ENCODE data around the gene PFN3. TPM values are rescaled to one million over a fixed set of nuclear protein-coding genes. Genes with fewer than 3 reads are reported as not detected.

Gene PFN3
- total and polyA plus RNA-seq, 9 donors: not detected

DNA sequence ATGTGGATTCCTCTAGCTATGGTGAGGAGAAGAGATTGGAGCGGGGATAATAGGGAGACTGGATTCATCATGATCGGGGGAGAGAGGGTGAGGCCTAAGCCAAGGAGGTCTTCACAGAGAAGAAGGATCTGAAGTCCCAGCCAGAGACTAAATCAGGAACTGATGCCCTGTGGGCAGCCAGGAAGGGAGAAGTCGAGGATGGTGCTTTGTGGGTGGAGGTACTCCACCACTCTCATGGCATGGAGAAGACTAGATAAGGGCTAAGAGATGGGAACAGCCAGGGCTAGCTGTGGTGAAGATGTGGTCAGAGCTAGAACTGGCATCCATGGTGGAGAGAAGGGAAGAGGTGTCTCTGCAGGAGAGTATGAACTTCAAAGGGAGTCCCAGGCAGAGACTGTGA, 45.8 kb downstream of the PFN3 start:
- WGBS, 3 donors: 70 to 78% (median 73%) methylated on average over 3 of the region's 3 CpGs
- TF ChIP-seq, protein P1, sequence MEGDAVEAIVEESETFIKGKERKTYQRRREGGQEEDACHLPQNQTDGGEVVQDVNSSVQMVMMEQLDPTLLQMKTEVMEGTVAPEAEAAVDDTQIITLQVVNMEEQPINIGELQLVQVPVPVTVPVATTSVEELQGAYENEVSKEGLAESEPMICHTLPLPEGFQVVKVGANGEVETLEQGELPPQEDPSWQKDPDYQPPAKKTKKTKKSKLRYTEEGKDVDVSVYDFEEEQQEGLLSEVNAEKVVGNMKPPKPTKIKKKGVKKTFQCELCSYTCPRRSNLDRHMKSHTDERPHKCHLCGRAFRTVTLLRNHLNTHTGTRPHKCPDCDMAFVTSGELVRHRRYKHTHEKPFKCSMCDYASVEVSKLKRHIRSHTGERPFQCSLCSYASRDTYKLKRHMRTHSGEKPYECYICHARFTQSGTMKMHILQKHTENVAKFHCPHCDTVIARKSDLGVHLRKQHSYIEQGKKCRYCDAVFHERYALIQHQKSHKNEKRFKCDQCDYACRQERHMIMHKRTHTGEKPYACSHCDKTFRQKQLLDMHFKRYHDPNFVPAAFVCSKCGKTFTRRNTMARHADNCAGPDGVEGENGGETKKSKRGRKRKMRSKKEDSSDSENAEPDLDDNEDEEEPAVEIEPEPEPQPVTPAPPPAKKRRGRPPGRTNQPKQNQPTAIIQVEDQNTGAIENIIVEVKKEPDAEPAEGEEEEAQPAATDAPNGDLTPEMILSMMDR (IDR thresholded peaks at IDR 0.05): no peak
- no peak for TF ChIP-seq POLR2A (IDR thresholded peaks at IDR 0.05)
- no peak for TF ChIP-seq EP300 (IDR thresholded peaks at IDR 0.05)
- H3K4me1 ChIP-seq (ENCODE audit: insufficient read depth): peaks cover 12% of the 10 kb centered on the region
- no peaks in the 10 kb centered on the region for H3K36me3 ChIP-seq
- H3K27ac ChIP-seq: no peak overlapping the region
- no peak overlapping the region for H3K4me3 ChIP-seq
- intact Hi-C loops (cut with DNase I): no loop called here
- H3K9me3 ChIP-seq: no peaks in the 10 kb centered on the region
- DNase-seq: no peak
- no peaks in the 10 kb centered on the region for H3K27me3 ChIP-seq

DNA sequence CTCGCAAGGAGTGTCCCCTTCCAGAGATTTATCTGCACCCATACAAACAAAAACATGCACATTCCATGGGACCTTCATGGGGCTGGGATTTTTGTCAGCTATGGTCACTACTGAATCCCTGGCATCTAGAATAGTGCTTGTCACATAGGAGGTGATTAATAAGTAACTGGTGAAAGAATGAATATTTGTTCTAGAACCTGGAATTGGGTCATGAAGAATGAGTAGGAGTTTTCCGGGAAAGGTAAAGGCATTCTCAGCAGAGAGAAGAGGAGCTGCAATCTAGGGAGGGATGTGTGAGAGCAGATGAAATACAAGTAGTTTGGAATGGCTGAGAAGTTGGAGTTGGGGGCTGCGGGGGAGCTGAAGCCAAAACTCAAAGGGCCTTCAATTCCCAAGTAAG, 46.2 kb downstream of the PFN3 start:
- no peak overlapping the region for H3K27ac ChIP-seq
- TF ChIP-seq EP300 (IDR thresholded peaks at IDR 0.05) (no peak), POLR2A (IDR thresholded peaks at IDR 0.05) (no peak)
- TF ChIP-seq, protein P1 (IDR thresholded peaks at IDR 0.05): no peak
- no peak for DNase-seq
- no peaks in the 10 kb centered on the region for H3K27me3 ChIP-seq
- no peaks in the 10 kb centered on the region for H3K9me3 ChIP-seq
- intact Hi-C loops (cut with DNase I): no loop called here
- H3K36me3 ChIP-seq: no peaks in the 10 kb centered on the region
- peaks cover 12% of the 10 kb centered on the region for H3K4me1 ChIP-seq (ENCODE audit: insufficient read depth)
- WGBS, 3 donors: 80 to 87% (median 83%) methylated on average over 3 of the region's 3 CpGs
- no peak overlapping the region for H3K4me3 ChIP-seq

DNA sequence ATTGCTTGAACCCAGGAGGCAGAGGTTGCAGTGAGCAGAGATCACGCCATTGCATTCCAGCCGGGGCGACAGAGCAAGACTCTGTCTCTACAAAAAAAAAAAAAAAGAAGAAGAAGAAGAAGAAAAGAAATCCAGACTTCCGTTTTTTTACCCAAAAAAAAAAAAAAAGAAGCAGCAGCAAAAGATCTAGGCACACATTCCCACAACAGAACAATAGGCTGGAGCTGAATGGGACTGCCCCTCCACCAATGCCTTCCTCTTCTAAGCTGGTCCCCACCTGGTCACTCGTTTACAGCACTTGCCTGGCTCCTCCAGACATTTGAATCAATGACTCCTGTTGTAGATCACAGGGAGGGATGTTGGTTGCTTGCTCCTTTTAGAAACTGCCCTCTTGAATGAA, 47.4 kb downstream of the PFN3 start:
- Histone ChIP-seq H3K27me3 (no peaks in the 10 kb centered on the region), H3K9me3 (no peaks in the 10 kb centered on the region), H3K4me1 (ENCODE audit: insufficient read depth) (peaks cover 14% of the 10 kb centered on the region), H3K27ac (no peak overlapping the region), H3K36me3 (no peaks in the 10 kb centered on the region), H3K4me3 (no peak overlapping the region)
- WGBS, 3 donors: 75 to 79% (median 76%) methylated on average over 5 of the region's 5 CpGs
- no peak for DNase-seq
- intact Hi-C loops (cut with DNase I): no loop called here
- TF ChIP-seq EP300 (IDR thresholded peaks at IDR 0.05): no peak
- TF ChIP-seq POLR2A (IDR thresholded peaks at IDR 0.05): no peak
- TF ChIP-seq, protein P1 (IDR thresholded peaks at IDR 0.05): no peak

DNA sequence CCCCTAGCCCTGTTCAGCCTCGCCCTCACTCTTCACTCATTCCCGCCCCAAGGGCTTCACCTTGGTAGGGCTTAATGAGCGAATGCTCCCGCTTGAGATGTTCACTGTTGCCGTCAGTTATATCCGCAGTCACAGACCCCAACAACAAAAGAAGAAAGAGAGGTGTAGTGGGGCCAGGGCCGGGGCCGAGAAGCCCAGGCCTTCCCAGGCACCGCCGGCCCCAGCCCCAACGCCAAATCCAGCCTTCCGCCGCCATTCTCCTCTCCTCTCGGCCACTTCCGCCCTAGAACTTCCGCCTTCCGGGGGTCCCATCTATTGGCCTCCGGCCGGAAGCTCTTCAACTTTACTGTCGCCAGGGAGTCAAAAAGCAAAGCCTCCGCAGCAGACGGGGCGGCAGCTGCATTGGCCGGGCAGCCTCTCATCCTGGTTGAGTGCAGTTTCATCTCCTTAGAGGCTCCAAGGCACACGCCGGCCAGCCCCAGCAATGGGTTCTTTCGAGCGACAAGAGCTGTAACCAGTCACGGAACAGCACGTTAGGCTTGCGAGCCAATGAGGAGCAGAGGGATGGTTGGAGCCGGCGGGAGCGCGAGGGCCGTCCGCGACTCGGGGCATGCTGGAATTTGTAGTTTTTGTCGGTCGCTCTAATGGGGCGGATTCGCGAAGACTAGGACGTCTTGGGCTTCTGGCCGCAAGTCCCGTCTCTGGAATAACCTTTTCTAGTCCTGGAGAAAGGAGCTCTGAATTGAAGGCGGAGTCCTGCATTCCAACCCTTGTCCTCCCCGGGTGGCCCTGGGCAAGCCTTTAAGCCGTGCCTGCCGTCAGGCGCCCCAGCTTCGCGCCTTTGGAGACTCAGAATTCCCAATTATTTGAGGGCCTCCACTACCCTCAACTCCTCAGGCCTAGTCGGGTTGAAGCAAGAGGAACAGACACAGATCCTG, 48.8 kb downstream of the PFN3 start, which contains the start of gene LMAN2:
LMAN2 (minus strand) TSS at position 277 of the 938 bp plus-strand sequence; CDS start at position 256, 21 bp downstream.
- Histone ChIP-seq H3K27ac (peak within 1 kb of the TSS; percentile 50 to 80), H3K4me3 (peak within 1 kb of the TSS; percentile 91), H3K4me1 (ENCODE audit: insufficient read depth) (peaks cover 14% of the 10 kb centered on the region), H3K27me3 (no peaks in the 10 kb centered on the region), H3K9me3 (no peaks in the 10 kb centered on the region), H3K36me3 (no peaks in the 10 kb centered on the region)
- 0 to 8% (median 6%) methylated on average over 50 to 55 of the region's 55 CpGs for WGBS, 3 donors
- DNase-seq: peak; percentile 90 to 94 (median 91)
- intact Hi-C loops (cut with DNase I): no loop called here
- TF ChIP-seq POLR2A (IDR thresholded peaks at IDR 0.05) (peak; percentile 47), EP300 (IDR thresholded peaks at IDR 0.05) (no peak)
- TF ChIP-seq, protein P1 (IDR thresholded peaks at IDR 0.05): no peak

Measured in ovary (tissue), 9 donors.